ENCODE data around the gene DLG2.
A peak's percentile ranks its signal among the peaks of the same experiment; 100 is the strongest.

DNA sequence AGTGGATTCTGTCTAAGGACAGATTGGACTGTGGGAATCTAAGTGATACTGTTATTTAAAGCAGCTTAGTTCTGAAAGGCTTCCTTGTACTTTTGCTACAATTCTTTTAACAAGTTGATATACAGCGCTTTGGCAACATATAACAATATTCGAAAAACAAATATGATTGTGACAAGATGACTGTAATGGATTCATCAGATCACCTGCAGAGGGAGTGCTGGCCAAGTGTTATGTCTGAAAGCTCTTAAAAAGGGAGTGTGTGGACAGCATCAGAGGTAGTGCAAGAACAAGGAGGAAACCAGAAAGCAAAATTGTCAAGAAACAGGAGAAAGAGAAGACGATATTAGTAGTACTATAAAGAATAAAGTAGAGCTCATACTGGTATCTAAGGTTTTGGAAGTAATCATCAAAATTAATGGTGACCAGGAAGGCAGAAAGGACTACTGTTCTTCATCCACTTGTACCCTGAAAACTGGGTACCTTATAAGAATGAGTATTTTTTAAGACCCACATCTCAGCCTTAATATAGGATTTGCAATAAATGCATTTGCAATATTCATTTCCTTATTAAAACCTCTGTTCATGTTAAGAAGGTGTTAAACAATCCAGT, 1229.0 kb downstream of the DLG2 start:
- TF ChIP-seq, protein P1, sequence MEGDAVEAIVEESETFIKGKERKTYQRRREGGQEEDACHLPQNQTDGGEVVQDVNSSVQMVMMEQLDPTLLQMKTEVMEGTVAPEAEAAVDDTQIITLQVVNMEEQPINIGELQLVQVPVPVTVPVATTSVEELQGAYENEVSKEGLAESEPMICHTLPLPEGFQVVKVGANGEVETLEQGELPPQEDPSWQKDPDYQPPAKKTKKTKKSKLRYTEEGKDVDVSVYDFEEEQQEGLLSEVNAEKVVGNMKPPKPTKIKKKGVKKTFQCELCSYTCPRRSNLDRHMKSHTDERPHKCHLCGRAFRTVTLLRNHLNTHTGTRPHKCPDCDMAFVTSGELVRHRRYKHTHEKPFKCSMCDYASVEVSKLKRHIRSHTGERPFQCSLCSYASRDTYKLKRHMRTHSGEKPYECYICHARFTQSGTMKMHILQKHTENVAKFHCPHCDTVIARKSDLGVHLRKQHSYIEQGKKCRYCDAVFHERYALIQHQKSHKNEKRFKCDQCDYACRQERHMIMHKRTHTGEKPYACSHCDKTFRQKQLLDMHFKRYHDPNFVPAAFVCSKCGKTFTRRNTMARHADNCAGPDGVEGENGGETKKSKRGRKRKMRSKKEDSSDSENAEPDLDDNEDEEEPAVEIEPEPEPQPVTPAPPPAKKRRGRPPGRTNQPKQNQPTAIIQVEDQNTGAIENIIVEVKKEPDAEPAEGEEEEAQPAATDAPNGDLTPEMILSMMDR (IDR thresholded peaks at IDR 0.05), result peak; percentile 83
- no peak for TF ChIP-seq ZFX (IDR thresholded peaks at IDR 0.05; ENCODE audit: borderline replicate concordance)

Data from 22Rv1 (cell line).